Calu3 (cell line): ENCODE measurements around the gene ALX4. TPM values are rescaled to one million over a fixed set of nuclear protein-coding genes. Genes with fewer than 3 reads are reported as not detected.

ENCODE experiments used
- BruUV-seq: library from RNA; stranded (reverse); fragments of 400-500 nt; replicated peaks from 2 replicates; lab custom pipeline; 2021; lab: Mats Ljungman, UMichigan
- CTCF ChIA-PET: fragments of 300-600 bp; sonication (Branson Sonifier 250); formaldehyde crosslinking; loops from one replicate; lab custom pipeline; 2022; ENCODE audit warnings: antibody characterized with exemption; lab: Charles Lee
- DNase-seq: peaks from one replicate; pipeline ENCODE4 v3.0.0; 2022
- H3K27ac Mint-ChIP-seq: one replicate; pipeline ENCODE4 v1.8.0; 2022; ENCODE audit warnings: mixed read lengths; ENCODE audit not compliant: unreplicated experiment
- H3K27me3 Mint-ChIP-seq: one replicate; pipeline ENCODE4 v1.8.0; 2022; ENCODE audit warnings: mixed read lengths; ENCODE audit not compliant: unreplicated experiment
- H3K36me3 Mint-ChIP-seq: one replicate; pipeline ENCODE4 v1.8.0; 2022; ENCODE audit warnings: mild to moderate bottlenecking, moderate library complexity, mixed read lengths; ENCODE audit not compliant: insufficient read depth, unreplicated experiment
- H3K4me1 Mint-ChIP-seq: one replicate; pipeline ENCODE4 v1.8.0; 2022; ENCODE audit warnings: mild to moderate bottlenecking, low read depth, mixed read lengths; ENCODE audit not compliant: unreplicated experiment
- H3K4me3 Mint-ChIP-seq: one replicate; pipeline ENCODE4 v1.8.0; 2022; ENCODE audit warnings: mild to moderate bottlenecking, low read depth, moderate library complexity, mixed read lengths; ENCODE audit not compliant: unreplicated experiment
- H3K9me3 Mint-ChIP-seq: one replicate; pipeline ENCODE4 v1.8.0; 2022; ENCODE audit warnings: low read depth, mixed read lengths; ENCODE audit not compliant: unreplicated experiment
- CTCF ChIP-seq: fragments of 200-600 bp; IDR thresholded peaks from one replicate; pipeline ENCODE4 v1.8.0; 2022; ENCODE audit warnings: antibody characterized with exemption; ENCODE audit not compliant: unreplicated experiment
- intact Hi-C: fragments of 100-400 bp; cut with micrococcal nuclease; formaldehyde crosslinking; loops from one replicate; pipeline ENCODE4 v1.10.0; 2022; ENCODE audit not compliant: unreplicated experiment
- total RNA-seq: library from RNA; stranded (reverse); gene quantifications from 2 replicates; pipeline ENCODE4 v1.2.3, GENCODE V29; 2022

Gene ALX4
- total RNA-seq, 1 experiment from 2014 or later = not detected

- Mint-ChIP-seq H3K4me1 (no peaks in the 10 kb centered on the region), H3K27me3 (peaks cover 35% of the 10 kb centered on the region), H3K36me3 (no peaks in the 10 kb centered on the region), H3K9me3 (no peaks in the 10 kb centered on the region), H3K27ac (no peak overlapping the region), H3K4me3 (no peak overlapping the region)
- no TSS peak for BruUV-seq
- no peak for DNase-seq
- intact Hi-C loops = no loop called here
- CTCF ChIA-PET = no interaction called here
- no peak for TF ChIP-seq CTCF
Observed at GRCh38 chr11:44277196-44278090, 32.5 kb downstream of the ALX4 start.

- intact Hi-C loops = no loop called here
- TF ChIP-seq CTCF = no peak
- no peaks in the 10 kb centered on the region for H3K36me3 Mint-ChIP-seq
- CTCF ChIA-PET = no interaction called here
- H3K4me1 Mint-ChIP-seq = no peaks in the 10 kb centered on the region
- peaks cover 21% of the 10 kb centered on the region for H3K27me3 Mint-ChIP-seq
- no peak for DNase-seq
- no peaks in the 10 kb centered on the region for H3K9me3 Mint-ChIP-seq
- no peak overlapping the region for H3K4me3 Mint-ChIP-seq
- BruUV-seq = no TSS peak
- no peak overlapping the region for H3K27ac Mint-ChIP-seq
Observed at GRCh38 chr11:44275961-44276550, 33.9 kb downstream of the ALX4 start.

DNA sequence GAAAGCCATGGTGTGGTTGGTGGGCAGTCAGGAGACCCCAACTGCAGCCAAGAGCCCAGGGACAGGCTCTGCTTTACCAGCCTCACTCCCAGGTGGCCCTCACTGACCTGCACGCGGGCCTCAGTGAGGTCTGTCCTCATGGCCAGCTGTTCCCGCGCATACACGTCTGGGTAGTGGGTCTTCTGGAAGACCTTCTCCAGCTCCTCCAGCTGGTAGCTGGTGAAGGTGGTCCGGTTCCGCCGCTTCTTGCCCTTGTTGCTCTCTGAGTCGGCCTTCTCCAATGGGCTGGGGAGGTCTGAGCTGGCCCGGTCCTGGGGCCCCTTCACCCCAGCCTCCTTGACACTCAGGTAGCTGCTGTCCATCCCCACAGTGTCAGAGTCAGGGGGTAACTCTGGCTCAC is 34.7 kb downstream of the ALX4 start:
- BruUV-seq = no TSS peak
- Mint-ChIP-seq H3K4me3 (no peak overlapping the region), H3K27me3 (peaks cover 18% of the 10 kb centered on the region), H3K27ac (no peak overlapping the region), H3K9me3 (no peaks in the 10 kb centered on the region), H3K36me3 (no peaks in the 10 kb centered on the region), H3K4me1 (no peaks in the 10 kb centered on the region)
- intact Hi-C loops = no loop called here
- DNase-seq = no peak
- CTCF ChIA-PET = no interaction called here
- TF ChIP-seq CTCF = no peak

GRCh38 chr11:44274404-44274803 is 35.5 kb downstream of the ALX4 start:
- Mint-ChIP-seq H3K36me3 (no peaks in the 10 kb centered on the region), H3K27me3 (peaks cover 13% of the 10 kb centered on the region), H3K9me3 (no peaks in the 10 kb centered on the region), H3K4me1 (no peaks in the 10 kb centered on the region), H3K4me3 (no peak overlapping the region), H3K27ac (no peak overlapping the region)
- BruUV-seq = no TSS peak
- no peak for DNase-seq
- TF ChIP-seq CTCF = no peak
- CTCF ChIA-PET = no interaction called here
- intact Hi-C loops = no loop called here
